Body of pancreas (tissue), 4 donors: ENCODE results near the gene DAZAP2. TPM values are rescaled to one million over a fixed set of nuclear protein-coding genes. Genes with fewer than 3 reads are reported as not detected.
A peak's percentile ranks its signal among the peaks of the same experiment; 100 is the strongest.

Experiments used
- ATAC-seq: fragments of 150-250 bp; one replicate; pipeline ENCODE4 v1.9.1; 2016
- DNase-seq, 4 donors: peaks; one replicate each; pipeline ENCODE4 v3.0.0-alpha.2; 2019
- H3K27ac ChIP-seq, 4 donors: fragments of 200-600 bp; sonication (generic); 1 replicate in 3 of 4; 2 replicates in 1 of 4; pipeline versions ENCODE4 v1.5.1 to v1.6.1; 2016 to 2019; ENCODE audit warnings: mild to moderate bottlenecking in 1 of 4, mixed read lengths in 1 of 4, moderate library complexity in 1 of 4
- H3K27me3 ChIP-seq, 2 donors: fragments of 200-600 bp; sonication (generic); one replicate each; pipeline ENCODE4 v1.6.0; 2016; ENCODE audit warnings: mild to moderate bottlenecking in 1 of 2
- H3K36me3 ChIP-seq, 2 donors: fragments of 200-600 bp; sonication (generic); replicated peaks in 1 of 2; 2 replicates each; pipeline ENCODE4 v1.5.1; 2016; ENCODE audit warnings: low read depth in 2 of 2; ENCODE audit not compliant: insufficient read depth in 1 of 2
- H3K4me1 ChIP-seq: fragments of 200-600 bp; sonication (generic); one replicate; pipeline ENCODE4 v1.6.0; 2016
- H3K4me3 ChIP-seq, 2 donors: fragments of 200-600 bp; sonication (generic); 1 replicate in 1 of 2; 2 replicates in 1 of 2; pipeline ENCODE4 v1.5.1; 2016 to 2019
- H3K9me3 ChIP-seq, 3 donors: fragments of 200-600 bp; sonication (generic); 1 replicate in 2 of 3; 2 replicates in 1 of 3; pipeline ENCODE4 v1.5.1; 2016
- CTCF ChIP-seq, 7 experiments: fragments of 450-650 bp in 4 of 7; fragments of 200-600 bp in 3 of 7; sonication (generic) in 3 of 7; IDR thresholded peaks; one replicate each; pipeline ENCODE4 v1.5.1; 2016 to 2019; ENCODE audit warnings: antibody characterized with exemption in 7 of 7
- POLR2A ChIP-seq, 3 donors: fragments of 450-650 bp; IDR thresholded peaks; one replicate each; pipeline ENCODE4 v1.6.1; 2016; ENCODE audit warnings: antibody characterized with exemption in 3 of 3, mild to moderate bottlenecking in 2 of 3
- WGBS, 2 donors: methylation state at CpG; one replicate each; pipeline ENCODE4 v1.1.5; 2017; 5-methylcytosine and 5-hydroxymethylcytosine counted together
- intact Hi-C: fragments of 100-400 bp; cut with DNase I; formaldehyde crosslinking; loops from one replicate; pipeline ENCODE4 v1.15.1; 2023
- total RNA-seq, 2 donors: library from RNA; depleted of rRNA; stranded (reverse); fragments of >200 nt; gene quantifications; one replicate each; pipeline ENCODE4 v1.1.0, GENCODE V29; 2016

DAZAP2 gene
- total RNA-seq, 2 donors from 2014 or later = 77.1 to 87.7 TPM

- intact Hi-C loops = no loop called here
- Histone ChIP-seq H3K27me3 (no peaks in the 10 kb centered on the region), H3K4me1 (peaks cover 20% of the 10 kb centered on the region), H3K4me3 (peak overlapping the region in 1 of 2 donors; percentile 73), H3K9me3 (no peaks in the 10 kb centered on the region), H3K36me3 (no peaks in the 10 kb centered on the region), H3K27ac (peak overlapping the region; percentile 64 to 98 (median 98))
- DNase-seq = peak in 1 of 4 donors; percentile 16
- TF ChIP-seq CTCF (IDR thresholded peaks at IDR 0.05) = no peak
- TF ChIP-seq POLR2A (IDR thresholded peaks at IDR 0.05) = no peak
- ATAC-seq = no peak
- WGBS, 2 donors = 15 to 34% methylated on average over 7 of the region's 7 CpGs
These were observed 22.0 kb upstream of the DAZAP2 start for GRCh38 chr12:51216642-51217041.

- TF ChIP-seq CTCF (IDR thresholded peaks at IDR 0.05) (peak in 4 of 7 experiments; percentile 15 to 45 (median 22)), POLR2A (IDR thresholded peaks at IDR 0.05) (peak in 2 of 3 donors; percentile 22 to 30)
- H3K9me3 ChIP-seq = no peaks in the 10 kb centered on the region
- peaks cover 24% of the 10 kb centered on the region for H3K4me1 ChIP-seq
- H3K27me3 ChIP-seq = no peaks in the 10 kb centered on the region
- H3K4me3 ChIP-seq = peak overlapping the region; percentile 51 to 73
- intact Hi-C loops = no loop called here
- DNase-seq (peak; percentile 66 to 73 (median 68)), ATAC-seq (peak; percentile 49)
- peak overlapping the region; percentile 83 to 98 (median 98) for H3K27ac ChIP-seq
- H3K36me3 ChIP-seq = no peaks in the 10 kb centered on the region
- WGBS, 2 donors = 0 to 1% methylated on average over 35 to 76 of the region's 81 CpGs
These were observed 21.3 kb upstream of the DAZAP2 start for GRCh38 chr12:51217133-51217967.

- DNase-seq (peak; percentile 82 to 85 (median 84)), ATAC-seq (peak; percentile 89)
- no peaks in the 10 kb centered on the region for H3K27me3 ChIP-seq
- H3K4me3 ChIP-seq = peak within 1 kb of the TSS; percentile 51 to 73
- no peaks in the 10 kb centered on the region for H3K36me3 ChIP-seq
- H3K27ac ChIP-seq = peak within 1 kb of the TSS; percentile 83 to 98 (median 98)
- TF ChIP-seq POLR2A (IDR thresholded peaks at IDR 0.05) = peak; percentile 30 to 71 (median 61)
- TF ChIP-seq CTCF (IDR thresholded peaks at IDR 0.05) = peak; percentile 54 to 82 (median 72)
- no peaks in the 10 kb centered on the region for H3K9me3 ChIP-seq
- 1 to 2% methylated on average over 15 to 31 of the region's 35 CpGs for WGBS, 2 donors
- peaks cover 29% of the 10 kb centered on the region for H3K4me1 ChIP-seq
- intact Hi-C loops = no loop called here
These were observed 20.5 kb upstream of the DAZAP2 start, which contains the start of gene POU6F1 for GRCh38 chr12:51217968-51218606. Gene POU6F1 (minus strand): TSS chr12:51218062. CDS start chr12:51206836, 11,226 bp downstream.

GRCh38 chr12:51218607-51219161, 19.9 kb upstream of the DAZAP2 start:
- peaks cover 29% of the 10 kb centered on the region for H3K4me1 ChIP-seq
- peak overlapping the region; percentile 83 to 98 (median 98) for H3K27ac ChIP-seq
- H3K9me3 ChIP-seq = no peaks in the 10 kb centered on the region
- intact Hi-C loops = no loop called here
- no peaks in the 10 kb centered on the region for H3K36me3 ChIP-seq
- TF ChIP-seq POLR2A (IDR thresholded peaks at IDR 0.05) (peak; percentile 51 to 88 (median 82)), CTCF (IDR thresholded peaks at IDR 0.05) (peak in 4 of 7 experiments; percentile 33 to 46 (median 38))
- 14 to 19% methylated on average over 10 of the region's 10 CpGs for WGBS, 2 donors
- ATAC-seq (peak; percentile 65), DNase-seq (peak; percentile 72 to 83 (median 82))
- H3K27me3 ChIP-seq = no peaks in the 10 kb centered on the region
- peak overlapping the region; percentile 51 to 73 for H3K4me3 ChIP-seq
